ENCODE measurements around the gene LINC00632. TPM values are rescaled to one million over a fixed set of nuclear protein-coding genes. Genes with fewer than 3 reads are reported as not detected.

Gene LINC00632
- total RNA-seq, 1 donor, result 17.1 TPM

DNA sequence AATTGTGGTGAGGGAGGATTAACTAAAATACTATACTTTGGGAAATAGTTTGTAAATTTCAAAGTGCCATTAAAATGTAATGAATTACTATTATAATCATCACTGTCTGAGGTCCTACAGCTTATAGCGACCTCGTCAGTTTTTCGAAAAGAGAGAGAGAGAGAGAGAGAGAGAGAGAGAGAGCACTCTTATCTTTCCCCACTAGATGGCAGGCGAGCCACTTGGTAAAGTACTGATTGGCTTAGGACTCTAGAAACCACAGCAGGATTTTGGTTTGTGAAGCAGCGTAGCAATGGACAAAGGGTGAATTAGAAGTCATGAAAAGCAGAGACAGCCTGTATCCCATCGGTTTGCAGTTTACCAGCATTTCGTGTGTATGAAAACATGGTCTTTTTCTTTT lies 52.5 kb downstream of the LINC00632 start:
- no peak overlapping the region for H3K4me3 ChIP-seq (ENCODE audit: low read depth, low read length)
- DNase-seq (ENCODE audit: low read depth), result peak; percentile 79
- TF ChIP-seq, protein P1, sequence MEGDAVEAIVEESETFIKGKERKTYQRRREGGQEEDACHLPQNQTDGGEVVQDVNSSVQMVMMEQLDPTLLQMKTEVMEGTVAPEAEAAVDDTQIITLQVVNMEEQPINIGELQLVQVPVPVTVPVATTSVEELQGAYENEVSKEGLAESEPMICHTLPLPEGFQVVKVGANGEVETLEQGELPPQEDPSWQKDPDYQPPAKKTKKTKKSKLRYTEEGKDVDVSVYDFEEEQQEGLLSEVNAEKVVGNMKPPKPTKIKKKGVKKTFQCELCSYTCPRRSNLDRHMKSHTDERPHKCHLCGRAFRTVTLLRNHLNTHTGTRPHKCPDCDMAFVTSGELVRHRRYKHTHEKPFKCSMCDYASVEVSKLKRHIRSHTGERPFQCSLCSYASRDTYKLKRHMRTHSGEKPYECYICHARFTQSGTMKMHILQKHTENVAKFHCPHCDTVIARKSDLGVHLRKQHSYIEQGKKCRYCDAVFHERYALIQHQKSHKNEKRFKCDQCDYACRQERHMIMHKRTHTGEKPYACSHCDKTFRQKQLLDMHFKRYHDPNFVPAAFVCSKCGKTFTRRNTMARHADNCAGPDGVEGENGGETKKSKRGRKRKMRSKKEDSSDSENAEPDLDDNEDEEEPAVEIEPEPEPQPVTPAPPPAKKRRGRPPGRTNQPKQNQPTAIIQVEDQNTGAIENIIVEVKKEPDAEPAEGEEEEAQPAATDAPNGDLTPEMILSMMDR (IDR thresholded peaks at IDR 0.05; ENCODE audit: insufficient read depth, low read length), result peak; percentile 90

DNA sequence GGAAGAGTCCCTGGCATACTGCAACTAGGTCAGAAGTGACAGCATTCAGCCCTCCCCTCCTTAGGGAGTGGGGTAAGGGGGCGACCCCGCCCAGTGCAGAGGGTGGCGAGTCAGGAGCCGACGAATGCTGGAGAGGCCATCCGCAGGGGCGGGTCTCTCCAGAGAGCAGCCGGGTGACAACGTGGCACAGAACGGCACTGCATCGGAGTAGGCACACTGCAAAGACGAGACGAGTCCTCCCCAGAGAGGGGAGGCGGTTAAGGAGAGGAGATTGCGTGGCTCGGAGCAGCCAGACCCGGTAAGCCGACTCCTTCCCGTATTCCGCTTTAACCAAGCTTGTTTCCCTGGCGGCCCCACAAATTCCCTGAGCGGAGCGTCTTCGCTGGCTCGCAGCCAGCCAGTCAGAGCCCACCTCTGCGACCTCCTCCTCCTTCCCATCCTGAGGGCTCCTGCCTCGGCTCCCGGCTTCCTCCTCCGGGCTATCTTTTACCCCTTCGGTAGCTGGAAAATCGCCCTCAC lies 54.9 kb downstream of the LINC00632 start:
- TF ChIP-seq, protein P1 (IDR thresholded peaks at IDR 0.05; ENCODE audit: insufficient read depth, low read length), result no peak
- DNase-seq (ENCODE audit: low read depth), result peak; percentile 51
- peak overlapping the region; percentile 70 for H3K4me3 ChIP-seq (ENCODE audit: low read depth, low read length)

DNA sequence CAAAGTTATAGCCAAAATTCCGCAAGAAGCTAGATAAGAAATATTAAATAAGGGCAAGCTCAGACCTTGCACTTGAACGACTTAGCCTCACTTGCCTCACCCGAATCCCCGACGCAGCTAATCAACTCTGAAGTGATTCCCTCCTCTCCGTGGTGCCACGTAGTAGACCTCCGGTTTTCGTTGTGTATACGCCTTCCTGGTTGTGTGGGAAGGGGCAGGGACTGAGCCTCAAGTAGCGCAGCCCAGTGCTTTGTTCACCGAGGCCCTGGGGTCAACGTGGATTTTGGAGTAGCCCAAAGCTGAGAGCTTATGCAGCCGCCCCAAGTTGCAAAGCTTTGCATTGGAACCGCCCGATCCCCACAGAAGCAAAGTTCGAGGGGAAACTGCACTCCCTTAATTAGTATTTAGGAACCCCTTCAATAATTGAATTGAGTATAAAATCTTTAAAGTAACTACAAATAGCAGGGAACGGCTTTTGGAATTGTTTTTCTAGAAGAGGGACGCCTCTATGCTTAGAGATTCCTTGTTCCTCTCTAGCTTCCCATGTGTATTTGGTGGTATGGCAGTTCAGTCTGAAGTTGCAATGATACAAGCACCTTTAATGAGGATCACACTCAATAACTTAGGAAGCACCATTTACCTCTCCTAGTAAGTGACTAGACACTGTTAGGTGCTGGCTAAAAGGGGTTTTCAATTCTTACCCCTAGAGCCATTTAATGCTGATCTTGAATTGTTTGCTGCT lies 55.7 kb downstream of the LINC00632 start:
- peak overlapping the region; percentile 70 for H3K4me3 ChIP-seq (ENCODE audit: low read depth, low read length)
- peak; percentile 62 for DNase-seq (ENCODE audit: low read depth)
- TF ChIP-seq, protein P1 (IDR thresholded peaks at IDR 0.05; ENCODE audit: insufficient read depth, low read length), result no peak

GRCh38 chrX:140766024-140766611 lies 56.6 kb downstream of the LINC00632 start:
- DNase-seq (ENCODE audit: low read depth), result peak; percentile 84
- TF ChIP-seq, protein P1 (IDR thresholded peaks at IDR 0.05; ENCODE audit: insufficient read depth, low read length), result peak; percentile 87
- H3K4me3 ChIP-seq (ENCODE audit: low read depth, low read length), result peak overlapping the region; percentile 70

DNA sequence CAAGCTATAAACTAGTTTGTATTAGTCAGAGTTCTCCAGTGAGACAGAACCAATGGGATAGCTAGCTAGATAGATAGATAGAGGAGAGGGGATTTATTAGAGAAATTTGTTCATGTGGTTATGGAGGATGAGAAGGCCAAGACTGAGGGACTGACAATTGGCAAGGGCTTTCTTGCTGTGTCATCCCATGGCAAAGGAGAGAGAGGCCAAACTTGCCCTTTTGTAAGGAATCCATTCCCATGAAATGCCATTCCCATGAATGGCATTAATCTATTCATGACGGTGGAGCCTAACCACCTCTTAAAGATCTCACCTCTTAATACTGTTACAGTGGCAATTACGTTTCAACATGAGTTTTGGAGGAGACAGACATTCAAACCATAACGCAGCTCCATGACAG lies 58.1 kb downstream of the LINC00632 start:
- TF ChIP-seq, protein P1 (IDR thresholded peaks at IDR 0.05; ENCODE audit: insufficient read depth, low read length), result no peak
- no peak overlapping the region for H3K4me3 ChIP-seq (ENCODE audit: low read depth, low read length)
- DNase-seq (ENCODE audit: low read depth), result peak; percentile 24

- H3K4me3 ChIP-seq (ENCODE audit: low read depth, low read length), result no peak overlapping the region
- TF ChIP-seq, protein P1 (IDR thresholded peaks at IDR 0.05; ENCODE audit: insufficient read depth, low read length), result no peak
- peak; percentile 53 for DNase-seq (ENCODE audit: low read depth)
Measured at GRCh38 chrX:140775211-140775610, 65.7 kb downstream of the LINC00632 start.

Measured in fibroblast of the aortic adventitia (primary cell).